B cell (primary cell): Measurements from ENCODE around the gene TCF12. TPM values are rescaled to one million over a fixed set of nuclear protein-coding genes. Genes with fewer than 3 reads are reported as not detected.

ENCODE experiments used
- ATAC-seq: fragments of 200-7000 bp; cut with Tn5 transposase; one replicate; pipeline ENCODE4 v1.10.0; 2021; ENCODE audit warnings: low read depth, mild to moderate bottlenecking, moderate number of reproducible peaks, moderate library complexity
- CTCF ChIA-PET: fragments of 350-600 bp; sonication (Branson Sonifier 250); formaldehyde crosslinking; loops from one replicate; lab custom pipeline; 2021; ENCODE audit warnings: antibody characterized with exemption, inconsistent platforms; lab: Charles Lee
- POLR2A ChIA-PET: fragments of 350-600 bp; sonication (Branson Sonifier 250); formaldehyde crosslinking; loops from one replicate; lab custom pipeline; 2021; ENCODE audit warnings: antibody characterized with exemption; lab: Charles Lee
- DNase-seq: peaks from one replicate; pipeline ENCODE4 v3.0.0; 2013
- H2AFZ ChIP-seq: 2 replicates; pipeline ENCODE4 v1.6.1; 2012; ENCODE audit warnings: mild to moderate bottlenecking, low read depth, low read length; ENCODE audit not compliant: insufficient read depth, poor library complexity, severe bottlenecking
- H3K27ac ChIP-seq, 2 donors: 1 replicate in 1 of 2; 2 replicates in 1 of 2; pipeline ENCODE4 v1.5.1; 2012 to 2013; ENCODE audit warnings: low read length in 2 of 2, mild to moderate bottlenecking in 2 of 2, moderate library complexity in 1 of 2
- H3K27me3 ChIP-seq, 4 experiments: fragments of 200-600 bp in 1 of 4; sonication (generic) in 1 of 4; replicated peaks in 1 of 4; 1 replicate in 2 of 4; 2 replicates in 2 of 4; pipeline versions ENCODE4 v1.6.1 to v1.7.0; 2013 to 2016; ENCODE audit warnings: low read length in 3 of 4, mild to moderate bottlenecking in 2 of 4, mixed read lengths in 1 of 4, moderate library complexity in 1 of 4; ENCODE audit not compliant: insufficient read depth in 4 of 4, control insufficient read depth in 3 of 4; ENCODE audit errors: control extremely low read depth in 1 of 4
- H3K36me3 ChIP-seq, 2 experiments: replicated peaks in 1 of 2; 1 replicate in 1 of 2; 2 replicates in 1 of 2; pipeline versions ENCODE4 v1.6.1 to v1.7.1; 2013; ENCODE audit warnings: low read length in 1 of 2; ENCODE audit not compliant: insufficient read depth in 2 of 2, control insufficient read depth in 1 of 2; ENCODE audit errors: control extremely low read depth in 1 of 2, extremely low read depth in 1 of 2
- H3K4me1 ChIP-seq, 2 donors: fragments of 200-600 bp in 1 of 2; sonication (generic) in 1 of 2; 1 replicate in 1 of 2; 2 replicates in 1 of 2; pipeline versions ENCODE4 v1.5.1 to v1.6.1; 2013 to 2017; ENCODE audit warnings: low read length in 2 of 2; ENCODE audit not compliant: control insufficient read depth in 2 of 2, insufficient read depth in 2 of 2
- H3K4me2 ChIP-seq: replicated peaks from 2 replicates; pipeline ENCODE3; 2012; ENCODE audit warnings: mild to moderate bottlenecking, low read depth, low read length; ENCODE audit not compliant: poor library complexity, severe bottlenecking
- H3K4me3 ChIP-seq, 5 experiments: fragments of 200-600 bp in 1 of 5; sonication (generic) in 1 of 5; 1 replicate in 3 of 5; 2 replicates in 2 of 5; pipeline versions ENCODE4 v1.5.1 to v1.7.0; 2011 to 2016; ENCODE audit warnings: low read length in 4 of 5, mild to moderate bottlenecking in 4 of 5, low read depth in 2 of 5, control low read depth in 1 of 5, moderate library complexity in 1 of 5; ENCODE audit not compliant: insufficient read depth in 1 of 5; ENCODE audit errors: control extremely low read depth in 1 of 5, extremely low read depth in 1 of 5
- H3K79me2 ChIP-seq: fragments of 200-600 bp; sonication (generic); one replicate; pipeline ENCODE4 v1.6.0; 2016; ENCODE audit warnings: low read length; ENCODE audit not compliant: control insufficient read depth, insufficient read depth
- H3K9ac ChIP-seq: fragments of 200-600 bp; sonication (generic); 2 replicates; pipeline ENCODE4 v1.6.1; 2017; ENCODE audit warnings: mild to moderate bottlenecking, low read length, moderate library complexity
- H3K9me3 ChIP-seq, 3 donors: one replicate each; pipeline versions ENCODE4 v1.6.1 to v1.7.1; 2013; ENCODE audit warnings: low read length in 2 of 3; ENCODE audit not compliant: control insufficient read depth in 2 of 3, insufficient read depth in 1 of 3; ENCODE audit errors: control extremely low read depth in 1 of 3
- H4K20me1 ChIP-seq: 2 replicates; pipeline ENCODE4 v1.6.0; 2012; ENCODE audit warnings: mild to moderate bottlenecking, low read length; ENCODE audit not compliant: insufficient read depth, control insufficient read depth, poor library complexity, severe bottlenecking
- H3K27ac Mint-ChIP-seq: one replicate; pipeline ENCODE4 v1.8.0; 2021; ENCODE audit warnings: mixed read lengths
- H3K27me3 Mint-ChIP-seq: one replicate; pipeline ENCODE4 v1.8.0; 2021; ENCODE audit warnings: mixed read lengths
- H3K4me1 Mint-ChIP-seq: one replicate; pipeline ENCODE4 v1.8.0; 2021; ENCODE audit warnings: mixed read lengths
- H3K4me3 Mint-ChIP-seq: one replicate; pipeline ENCODE4 v1.8.0; 2021; ENCODE audit warnings: mixed read lengths
- H3K9me3 Mint-ChIP-seq: one replicate; pipeline ENCODE4 v1.8.0; 2022; ENCODE audit warnings: mixed read lengths; ENCODE audit not compliant: insufficient read depth
- CTCF ChIP-seq: fragments of 200-600 bp; IDR thresholded peaks from one replicate; pipeline ENCODE4 v1.8.0; 2022; ENCODE audit warnings: antibody characterized with exemption, mild to moderate bottlenecking
- EZH2 ChIP-seq: IDR thresholded peaks from 2 replicates; pipeline ENCODE4 v1.6.1; 2012; ENCODE audit warnings: borderline replicate concordance, low read depth, mild to moderate bottlenecking, moderate library complexity, low read length; ENCODE audit not compliant: insufficient read depth, poor library complexity, severe bottlenecking
- WGBS: methylation state at CpG from one replicate; pipeline ENCODE4 v1.1.5; 2013; ENCODE audit warnings: missing lambda C conversion rate; ENCODE audit not compliant: insufficient coverage; 5-methylcytosine and 5-hydroxymethylcytosine counted together
- intact Hi-C: fragments of 100-400 bp; cut with micrococcal nuclease; formaldehyde crosslinking; loops from one replicate; pipeline ENCODE4 v1.10.0; 2022
- polyA plus RNA-seq: library from polyadenylated mRNA; depleted of rRNA; stranded (reverse); fragments of >200 nt; gene quantifications from 2 replicates; pipeline ENCODE4 v1.2.3, GENCODE V29; 2012
- total RNA-seq, 2 donors: library from RNA; stranded (reverse); fragments of 120-200 nt in 1 of 2; gene quantifications; 1 replicate in 1 of 2; 2 replicates in 1 of 2; pipeline versions ENCODE4 v1.2.3 to v1.2.4, GENCODE V29; 2013 to 2022

The TCF12 gene
- total and polyA plus RNA-seq, 2 donors (not counting 1 experiment from before 2014, with no cell fraction given), result 27.1 to 131 TPM

GRCh38 chr15:57205996-57206395 is 287.6 kb downstream of the TCF12 start:
- peaks cover 0 to 7% of the 10 kb centered on the region in 2 donors for H3K4me1 ChIP-seq
- no peaks in the 10 kb centered on the region for H4K20me1 ChIP-seq
- Mint-ChIP-seq H3K4me3 (no peak overlapping the region), H3K4me1 (peaks cover 21% of the 10 kb centered on the region), H3K27me3 (no peaks in the 10 kb centered on the region), H3K27ac (peak overlapping the region; percentile 55), H3K9me3 (no peaks in the 10 kb centered on the region)
- no peak overlapping the region for H3K4me2 ChIP-seq
- no peak overlapping the region for H3K9ac ChIP-seq
- H3K36me3 ChIP-seq, result peaks cover 0 to 1% of the 10 kb centered on the region in 2 experiments
- H3K27ac ChIP-seq, result no peak overlapping the region
- H2AFZ ChIP-seq, result no peak overlapping the region
- no peaks in the 10 kb centered on the region for H3K27me3 ChIP-seq
- POLR2A ChIA-PET, result no interaction called here
- intact Hi-C loops, result no loop called here
- no peak overlapping the region for H3K4me3 ChIP-seq
- DNase-seq (no peak), ATAC-seq (no peak)
- CTCF ChIA-PET, result interaction anchor here (1.0 to 2.8 kb wide), 3 partner anchors 60 to 101 kb away, joined by 3 to 9 read pairs (median 5); no protein-coding TSS in a partner anchor
- WGBS, result 100% methylated on average over 1 of the region's 3 CpGs
- no peaks in the 10 kb centered on the region for H3K9me3 ChIP-seq
- TF ChIP-seq CTCF (no peak), EZH2 (no peak)
- no peaks in the 10 kb centered on the region for H3K79me2 ChIP-seq

- H3K4me3 Mint-ChIP-seq, result no peak overlapping the region
- no peak overlapping the region for H2AFZ ChIP-seq
- H3K9me3 Mint-ChIP-seq, result no peaks in the 10 kb centered on the region
- H3K27ac Mint-ChIP-seq, result peak overlapping the region; percentile 0
- H3K79me2 ChIP-seq, result peaks cover 12% of the 10 kb centered on the region
- no peak overlapping the region for H3K9ac ChIP-seq
- H4K20me1 ChIP-seq, result no peaks in the 10 kb centered on the region
- H3K4me3 ChIP-seq, result no peak overlapping the region
- WGBS, result 58% methylated on average over 2 of the region's 4 CpGs
- peaks cover 31% of the 10 kb centered on the region for H3K4me1 Mint-ChIP-seq
- ATAC-seq, result peak; percentile 39
- H3K36me3 ChIP-seq, result peaks cover 0 to 1% of the 10 kb centered on the region in 2 experiments
- H3K4me1 ChIP-seq, result peaks cover 7 to 18% of the 10 kb centered on the region in 2 donors
- TF ChIP-seq CTCF (peak; percentile 54), EZH2 (no peak)
- H3K4me2 ChIP-seq, result no peak overlapping the region
- POLR2A ChIA-PET, result no interaction called here
- H3K27me3 Mint-ChIP-seq, result no peaks in the 10 kb centered on the region
- no peaks in the 10 kb centered on the region for H3K9me3 ChIP-seq
- intact Hi-C loops, result loop anchor here (1.0 to 2.0 kb wide), 3 partner anchors 67 to 313 kb away; no protein-coding TSS in a partner anchor
- no peaks in the 10 kb centered on the region for H3K27me3 ChIP-seq
- no peak overlapping the region for H3K27ac ChIP-seq
- DNase-seq, result peak; percentile 57
- CTCF ChIA-PET, result interaction anchor here (0.6 to 5.6 kb wide), 21 partner anchors 13 to 725 kb away, joined by 3 to 43 read pairs (median 4); no protein-coding TSS in a partner anchor
These were observed 295.4 kb downstream of the TCF12 start for GRCh38 chr15:57213862-57214261.
